NCI-H2196 (cell line): ENCODE results near the gene ZNF334.

Experiments
- DNase-seq: peaks from one replicate; lab custom pipeline; 2025; ENCODE audit not compliant: unreplicated experiment; lab: John Stamatoyannopoulos, UW

ZNF334 gene

DNA sequence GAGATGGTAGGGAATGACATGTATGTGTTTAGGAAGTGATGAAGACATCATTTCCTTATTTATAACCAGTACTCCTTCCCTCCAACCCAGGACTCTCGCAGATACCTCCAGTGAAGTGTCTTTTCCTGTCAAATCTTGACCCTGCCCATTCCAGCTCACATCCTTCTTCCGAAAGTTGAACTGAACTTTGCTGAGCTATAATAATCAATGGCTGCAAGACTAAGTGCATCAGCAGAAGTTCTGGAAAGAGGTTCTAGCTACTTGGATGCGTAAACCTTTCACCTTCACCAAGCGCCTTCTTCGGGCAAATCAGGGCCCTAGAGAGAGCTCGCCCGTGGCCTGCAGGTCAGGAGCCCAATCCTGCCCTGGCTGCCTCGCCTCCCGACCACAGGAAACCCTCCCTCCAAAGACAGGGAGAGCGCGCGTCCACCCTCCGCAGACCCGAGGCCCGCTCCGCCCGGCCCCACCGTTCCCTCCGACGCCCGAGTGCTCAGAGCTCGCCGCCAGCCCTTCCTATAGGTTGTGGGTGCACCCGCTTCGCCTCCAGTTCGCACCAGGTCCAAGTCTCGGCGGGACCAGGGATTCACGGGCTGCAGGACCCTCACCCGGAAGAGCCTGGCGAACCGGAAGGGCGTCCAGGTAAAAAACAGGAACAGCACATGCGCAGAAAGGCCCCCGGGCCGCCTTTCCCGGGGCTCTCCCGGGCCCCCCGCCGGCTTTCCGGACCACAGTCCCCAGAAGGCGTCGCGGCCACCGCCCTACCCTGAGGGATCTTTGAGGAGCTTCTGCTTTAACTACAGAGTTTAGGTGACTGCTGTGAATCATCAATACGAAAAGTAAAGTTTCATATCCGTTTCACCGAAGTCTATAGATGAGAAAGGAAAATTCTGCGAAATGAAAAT lies at the start of gene ZNF334:
Gene ZNF334, minus strand, starts transcription at position 617 of the 902 bp plus-strand sequence. CDS start 1,457 bp downstream, outside the sequence.
- DNase-seq = peak; percentile 80

DNA sequence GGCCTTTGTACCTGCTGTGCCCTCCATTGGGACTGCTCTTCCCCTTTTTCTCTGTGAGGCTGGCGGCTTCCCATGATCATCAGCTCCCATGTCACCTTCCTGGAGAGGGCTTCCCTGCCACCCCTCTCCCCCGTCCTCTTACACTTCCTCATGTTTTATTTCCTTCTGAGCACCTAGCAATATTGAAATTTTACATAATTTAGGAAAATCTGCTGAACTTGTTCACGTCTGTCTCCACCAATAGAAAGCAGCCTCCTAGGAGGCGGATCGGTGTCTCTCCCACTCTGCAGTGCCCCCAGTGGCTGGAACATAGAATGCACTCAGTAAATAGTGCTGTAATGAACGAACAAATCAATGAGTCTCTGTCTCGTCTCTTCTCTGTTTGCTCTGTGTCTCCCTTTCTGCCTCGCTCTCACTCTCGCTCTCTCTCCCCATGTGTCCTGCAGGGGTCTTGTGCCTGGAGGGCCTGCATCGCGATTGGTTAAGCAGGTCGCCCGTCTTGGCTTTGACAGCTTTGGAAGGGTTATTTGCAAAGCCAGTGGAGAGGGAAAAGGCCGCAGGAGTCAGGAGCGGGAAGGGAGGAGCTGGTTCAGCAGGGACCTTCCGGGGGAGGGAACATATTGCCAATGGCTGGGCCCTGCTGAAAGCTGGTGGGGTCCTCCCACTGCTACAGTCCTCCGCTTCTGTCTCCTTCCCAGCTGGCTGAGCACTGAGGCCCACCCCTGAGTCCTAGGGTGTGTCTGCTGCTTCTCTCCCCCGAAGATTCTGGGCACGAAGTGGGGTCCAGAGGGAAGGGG lies 49.2 kb upstream of the ZNF334 start:
- peak; percentile 40 for DNase-seq

DNA sequence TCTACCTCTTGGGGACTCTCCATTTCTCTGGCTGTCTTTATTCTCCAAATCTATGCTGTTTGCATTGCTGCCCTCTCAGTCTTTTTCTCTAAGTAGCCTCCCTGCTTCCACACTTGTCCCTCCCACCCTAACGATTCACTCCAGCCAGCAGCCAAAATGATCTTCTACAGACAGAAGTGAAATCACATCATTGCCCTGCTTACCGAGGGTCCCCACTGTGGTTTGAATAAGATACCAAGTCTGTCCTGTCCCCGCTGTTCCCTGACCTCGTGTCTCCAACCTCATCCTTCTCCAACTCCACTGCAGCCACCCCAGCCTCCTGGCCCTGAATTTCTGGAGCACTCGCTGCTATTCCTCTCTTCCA lies 48.6 kb upstream of the ZNF334 start:
- no peak for DNase-seq

DNA sequence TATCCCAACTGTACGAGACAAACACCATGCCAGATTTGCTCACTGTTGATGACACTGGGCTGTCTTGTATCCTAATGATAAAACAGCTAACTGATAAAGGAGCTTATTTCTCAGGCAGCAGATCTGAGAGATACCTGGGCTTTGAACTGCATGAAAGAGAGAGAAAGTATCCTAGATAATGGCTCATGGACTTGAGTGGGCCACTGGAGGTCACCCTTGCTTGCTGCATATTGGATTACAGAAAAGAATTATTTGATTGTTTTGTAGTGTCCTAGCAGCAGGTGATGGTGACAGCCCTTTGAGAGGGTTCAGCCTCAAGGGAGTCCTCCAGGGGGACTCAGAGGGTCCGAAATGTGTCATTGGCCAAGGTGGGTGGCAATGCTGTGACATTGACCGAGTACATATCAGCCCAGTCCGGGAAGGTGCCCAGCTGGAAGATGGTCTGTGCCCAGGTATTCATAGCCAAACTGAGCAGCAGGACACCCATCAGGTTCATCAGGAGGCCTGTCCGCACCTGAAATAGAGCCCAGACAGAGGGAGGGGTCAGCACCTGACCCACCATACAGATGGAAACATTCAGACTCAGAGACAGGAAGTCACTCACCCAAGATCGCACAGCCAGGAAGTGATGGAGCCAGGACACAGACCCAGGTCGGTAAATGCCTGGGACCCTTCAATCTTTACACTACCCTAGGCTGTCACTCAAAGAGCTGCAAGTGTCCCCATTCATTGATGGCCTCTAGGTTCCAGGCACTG lies 46.5 kb upstream of the ZNF334 start:
- peak; percentile 42 for DNase-seq

DNA sequence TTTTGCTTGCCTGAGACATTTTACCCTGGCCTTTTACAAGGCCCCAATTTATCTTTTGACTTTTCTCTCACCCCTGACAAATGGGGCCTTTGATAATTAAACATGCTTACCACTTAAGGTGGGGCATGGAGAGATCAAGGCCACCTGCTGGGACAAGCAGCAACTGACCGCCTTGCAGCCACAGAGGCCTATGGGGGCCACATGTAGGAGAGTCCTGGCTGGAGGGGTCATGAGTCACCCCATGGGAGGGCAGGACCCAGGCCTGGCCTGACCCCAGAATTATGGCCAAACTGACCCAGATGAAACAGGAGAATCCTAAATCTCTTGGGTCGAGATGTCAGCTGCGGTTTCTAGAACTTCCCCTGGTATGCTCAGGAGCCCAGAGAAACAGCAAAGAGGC lies 45.6 kb upstream of the ZNF334 start:
- no peak for DNase-seq

DNA sequence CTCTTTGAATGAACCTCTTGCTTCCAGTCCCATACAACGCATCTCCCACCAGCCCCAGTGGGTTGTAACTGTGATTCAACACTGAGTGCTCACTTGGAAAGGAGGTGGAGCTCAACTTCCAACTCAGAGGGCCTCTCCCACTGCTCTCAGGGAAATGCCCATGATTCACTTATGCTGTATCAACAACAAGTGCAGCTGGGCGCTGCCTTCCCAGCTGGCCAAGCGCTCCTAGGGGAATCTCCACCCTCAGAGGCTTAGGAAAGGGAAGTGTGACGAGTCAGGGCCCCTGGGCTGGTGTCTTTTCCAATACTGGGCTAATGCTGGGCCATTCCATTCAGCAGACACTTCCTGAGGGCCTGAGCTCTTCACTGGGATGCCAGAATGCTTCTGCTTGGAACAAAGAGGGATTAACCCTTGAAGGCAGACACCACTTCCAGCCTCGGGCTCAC lies 45.2 kb upstream of the ZNF334 start:
- no peak for DNase-seq

DNA sequence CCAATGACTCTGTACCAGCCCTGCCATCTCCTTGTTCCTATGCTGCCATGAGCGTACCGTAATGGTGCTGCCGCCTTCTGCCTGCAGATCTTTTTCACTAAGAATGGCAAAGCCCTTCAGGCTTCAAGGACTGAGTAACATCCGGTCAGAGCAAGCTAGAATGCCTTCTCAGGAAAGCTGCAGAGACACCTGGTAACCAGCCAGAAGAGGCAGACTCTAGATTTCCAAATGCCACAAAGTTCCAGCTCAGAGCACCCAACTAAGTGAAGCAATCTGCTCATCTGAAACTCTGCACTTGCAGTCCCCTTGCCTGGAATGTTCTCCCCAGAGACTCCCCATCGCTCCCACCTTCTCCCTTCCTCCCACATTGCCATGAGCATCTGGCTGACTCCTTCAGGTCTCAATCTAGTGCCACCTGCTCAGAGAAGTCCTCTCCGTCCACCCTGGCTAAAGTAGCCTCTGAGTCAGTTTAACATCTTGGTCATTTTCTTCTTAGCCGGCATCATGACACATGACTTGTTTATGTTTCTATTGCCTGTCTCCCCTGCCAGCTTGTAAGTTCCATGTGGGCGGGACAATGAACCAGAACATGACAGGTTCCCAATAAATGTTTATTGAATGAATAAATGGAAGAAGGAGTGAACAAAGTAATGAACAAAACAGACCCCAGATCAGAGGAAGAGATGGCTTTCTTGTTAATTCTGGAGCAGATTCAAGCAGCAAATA lies 44.0 kb upstream of the ZNF334 start:
- no peak for DNase-seq

DNA sequence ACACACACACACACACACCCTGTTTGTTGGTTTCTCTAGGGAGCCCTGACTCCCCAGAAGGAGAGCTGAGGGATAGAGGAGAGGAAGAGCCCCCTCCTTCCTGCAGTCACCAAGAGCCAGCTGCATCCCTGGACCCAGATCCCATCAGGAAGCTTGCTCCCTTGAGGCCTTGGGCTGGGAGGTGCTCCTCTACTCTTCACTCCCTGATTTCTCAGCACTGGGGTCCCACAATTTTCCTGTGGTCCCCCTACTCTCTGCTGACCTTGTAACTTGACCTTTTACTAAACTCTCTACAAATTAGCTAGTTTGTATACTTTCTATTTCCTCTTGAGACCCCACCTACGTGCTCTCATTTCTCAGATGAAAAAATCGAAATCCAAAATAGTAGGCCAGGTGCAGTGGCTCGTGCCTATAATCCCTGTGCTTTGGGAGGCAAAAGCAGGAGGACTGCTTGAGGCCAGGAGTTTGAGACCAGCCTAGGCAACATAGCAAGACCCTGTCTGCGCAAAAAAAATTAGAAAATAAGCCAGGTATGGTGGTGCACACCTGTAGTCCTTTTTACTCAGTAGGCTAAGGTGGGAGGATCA lies 42.1 kb upstream of the ZNF334 start:
- DNase-seq = no peak

DNA sequence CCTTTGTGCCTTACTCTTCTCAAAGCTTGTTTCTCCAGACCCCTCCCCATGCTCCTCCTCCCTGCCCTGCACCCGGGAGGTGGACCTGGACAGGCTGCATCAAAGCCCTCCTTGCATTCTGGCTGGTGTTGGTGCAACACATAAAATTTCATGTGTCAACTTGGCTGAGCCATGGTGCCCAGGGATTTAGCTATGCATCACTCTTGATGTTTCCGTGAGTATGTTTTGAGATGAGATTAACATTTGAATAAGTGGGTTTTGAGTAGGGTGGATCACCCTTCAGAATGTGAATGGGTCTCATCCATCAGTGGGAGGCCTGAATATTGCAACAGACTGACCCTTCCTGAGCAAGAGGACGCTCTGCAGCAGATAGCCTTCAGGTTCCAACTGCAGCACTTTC lies 41.5 kb upstream of the ZNF334 start:
- no peak for DNase-seq

DNA sequence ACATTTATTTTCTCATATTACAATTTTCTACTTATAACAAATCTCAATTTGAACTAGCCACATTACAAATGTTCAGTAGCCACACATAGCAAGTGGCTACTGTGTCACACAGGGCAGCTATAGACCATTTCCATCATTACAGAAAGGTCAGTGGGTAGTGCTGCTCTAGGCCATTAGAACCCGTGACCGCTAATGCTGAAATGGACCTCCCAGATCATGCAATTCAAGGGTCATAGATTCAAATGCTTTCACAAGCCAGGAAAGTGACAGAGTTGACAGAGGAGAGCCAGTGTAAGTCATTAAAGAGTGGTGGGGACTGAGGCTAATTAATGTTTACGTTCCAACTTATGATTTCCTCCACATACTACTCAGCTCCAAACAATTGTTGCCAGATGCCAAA lies 40.6 kb upstream of the ZNF334 start:
- DNase-seq = no peak

DNA sequence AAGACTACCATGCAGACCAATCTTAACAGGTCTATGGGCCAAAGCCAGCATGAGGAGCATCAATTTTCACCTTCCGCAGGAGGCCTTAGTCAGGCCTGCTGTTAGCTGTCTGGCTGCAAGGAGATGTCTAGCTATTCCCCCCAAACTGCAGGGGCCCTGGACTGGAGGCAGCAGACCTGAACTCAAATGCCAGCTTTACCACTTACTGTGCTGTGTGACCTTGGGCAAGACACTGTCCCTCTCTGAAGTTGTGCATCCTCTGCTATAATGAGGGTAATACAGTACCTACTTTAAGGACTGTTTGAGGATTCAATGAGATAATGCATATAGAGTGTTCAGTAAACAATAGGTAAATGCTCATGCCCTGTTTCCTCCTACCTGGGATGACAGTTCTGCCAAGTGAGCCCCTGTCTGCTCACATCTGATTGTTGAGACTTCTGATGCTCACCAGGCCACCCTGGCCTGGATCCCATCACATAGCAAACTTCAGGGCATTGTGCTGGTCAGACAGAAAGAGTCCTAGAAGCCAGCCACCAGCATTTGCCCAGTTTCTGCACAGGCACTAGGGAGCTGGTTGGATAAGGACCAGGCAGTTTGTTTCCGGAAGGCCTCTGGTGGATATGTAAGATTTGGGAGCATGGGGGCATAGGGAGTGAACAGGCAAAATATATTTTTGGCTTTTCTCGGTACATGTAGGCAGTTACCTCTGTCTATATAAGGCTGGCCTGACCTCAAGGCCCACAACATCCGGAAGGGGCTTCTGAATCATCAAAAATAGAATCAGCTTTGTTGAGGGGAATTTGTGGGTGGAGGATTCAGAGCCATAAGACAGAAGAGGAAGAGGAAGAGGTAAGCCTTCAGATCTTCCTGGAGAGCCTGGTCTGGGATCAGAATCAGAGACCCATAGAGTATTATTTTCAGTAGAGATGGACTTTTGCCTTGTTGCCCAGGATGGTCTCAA lies 39.4 kb upstream of the ZNF334 start:
- no peak for DNase-seq

DNA sequence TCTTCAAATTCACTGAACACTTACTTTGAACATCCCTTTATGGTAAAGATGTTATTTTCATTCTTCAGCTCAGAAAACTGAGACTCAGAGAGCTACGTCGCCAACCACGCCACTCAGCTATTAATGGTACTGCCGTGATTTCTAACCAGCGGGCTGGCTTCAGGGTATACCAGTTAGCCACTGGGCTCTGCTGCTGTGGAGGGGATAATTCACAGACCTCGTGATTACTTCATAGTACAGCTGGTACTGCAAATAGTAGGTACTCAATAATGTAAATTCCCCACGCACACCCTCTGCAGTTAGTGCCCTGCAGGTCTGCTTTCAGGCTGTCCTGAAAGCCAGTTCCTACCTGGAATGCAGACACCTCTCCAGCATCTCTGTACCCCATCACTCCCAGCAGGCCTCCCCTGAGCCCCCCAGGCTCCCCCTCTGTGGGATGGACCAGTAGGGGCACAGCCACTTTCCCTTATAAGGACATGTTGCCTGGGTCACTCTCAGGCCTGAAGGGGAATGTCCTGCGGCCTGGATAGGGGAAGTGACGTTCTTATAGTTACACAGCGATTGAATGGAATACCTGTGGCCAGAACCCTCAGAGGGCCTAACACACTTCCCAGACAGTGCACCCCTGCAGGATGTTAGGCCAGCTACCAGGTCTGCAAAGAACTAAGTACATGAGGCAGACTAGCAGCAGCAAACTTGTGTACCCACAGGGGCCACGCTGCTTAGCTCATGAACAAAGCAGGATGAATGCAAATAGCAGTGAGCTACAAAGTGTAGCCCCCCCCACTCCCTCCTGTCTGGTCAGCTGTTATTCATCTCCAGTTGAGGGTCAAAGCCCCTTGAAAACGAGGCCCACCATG lies 38.4 kb upstream of the ZNF334 start:
- no peak for DNase-seq

DNA sequence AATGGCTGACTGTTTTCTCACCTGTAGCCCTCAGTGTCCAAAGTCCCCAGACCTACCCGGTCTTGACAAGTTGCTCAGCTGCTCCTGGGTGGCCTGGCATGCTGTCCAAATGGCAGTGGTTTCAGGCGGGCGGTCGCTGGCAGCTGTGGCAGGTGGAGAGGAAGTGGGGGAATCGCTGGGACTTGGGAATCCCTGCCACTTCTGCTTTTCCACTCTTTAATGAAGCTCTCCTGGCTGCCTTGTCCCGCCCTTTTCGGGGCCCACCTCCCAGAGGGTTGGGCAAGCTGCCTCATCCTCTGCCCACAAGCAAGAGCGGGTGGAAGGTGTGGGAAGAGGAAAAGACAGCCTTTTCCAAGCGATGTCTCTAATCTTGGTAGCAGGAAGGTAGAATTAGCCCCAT lies 37.1 kb upstream of the ZNF334 start, which contains the start of gene OCSTAMP:
Gene OCSTAMP, minus strand, starts transcription at position 194 of the 400 bp plus-strand sequence. Its CDS starts 94 bp downstream, at position 100.
- DNase-seq = no peak

DNA sequence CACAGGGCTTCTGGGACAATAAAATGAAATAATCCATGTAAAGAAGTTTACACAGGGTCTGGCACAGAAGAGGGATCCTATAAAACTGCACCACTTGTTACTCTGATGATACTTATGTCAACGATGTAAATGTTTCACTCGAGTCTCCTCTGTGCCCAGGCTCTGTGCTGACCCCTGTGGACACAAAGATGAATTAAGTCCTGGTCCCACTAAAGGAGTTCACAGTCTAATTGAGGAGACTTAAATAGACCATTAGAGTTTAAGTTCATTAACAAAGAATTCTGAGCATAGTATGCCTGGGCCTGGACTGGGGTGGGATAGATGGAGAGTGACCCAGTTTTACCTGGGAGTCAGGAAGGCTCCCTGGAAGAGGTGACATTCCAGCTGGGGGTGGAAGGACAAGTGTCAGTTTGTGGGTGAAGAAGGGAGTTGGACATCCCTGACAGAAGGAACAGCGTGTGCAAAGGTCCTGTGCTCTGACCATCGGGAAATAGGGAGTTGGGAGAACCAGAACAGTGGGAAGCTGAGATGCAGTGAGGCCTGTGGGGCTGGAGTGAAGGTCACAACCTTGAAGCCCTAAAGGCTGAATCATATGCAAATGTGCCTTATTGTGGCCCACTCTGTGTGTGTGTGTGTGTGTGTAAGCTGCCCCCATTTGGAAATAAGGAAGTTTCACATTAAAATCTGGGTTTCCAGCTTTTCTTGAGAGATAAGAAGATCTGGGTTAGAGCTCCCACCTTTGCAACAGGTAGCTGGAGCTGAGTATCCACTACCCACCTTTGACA lies 36.0 kb upstream of the ZNF334 start:
- no peak for DNase-seq

DNA sequence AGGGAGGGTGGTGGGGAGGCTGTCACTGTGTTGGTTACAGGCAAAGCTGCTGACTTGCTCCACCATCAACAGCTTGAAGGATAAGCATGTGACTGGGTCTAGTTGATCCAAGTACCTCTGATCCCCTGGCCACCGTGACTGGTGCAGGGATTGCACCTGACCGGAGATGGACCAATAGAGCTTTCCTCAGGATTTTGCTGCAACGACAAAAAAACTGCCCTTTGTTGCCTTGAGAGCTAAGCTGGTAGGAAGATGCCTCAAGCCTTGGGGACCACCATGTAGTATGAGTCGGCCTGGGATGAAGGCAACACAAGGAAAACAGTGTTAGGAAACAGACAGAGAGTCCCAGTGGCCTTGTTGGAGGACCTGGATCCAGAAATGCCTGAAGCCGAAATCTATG lies 35.3 kb upstream of the ZNF334 start:
- no peak for DNase-seq

DNA sequence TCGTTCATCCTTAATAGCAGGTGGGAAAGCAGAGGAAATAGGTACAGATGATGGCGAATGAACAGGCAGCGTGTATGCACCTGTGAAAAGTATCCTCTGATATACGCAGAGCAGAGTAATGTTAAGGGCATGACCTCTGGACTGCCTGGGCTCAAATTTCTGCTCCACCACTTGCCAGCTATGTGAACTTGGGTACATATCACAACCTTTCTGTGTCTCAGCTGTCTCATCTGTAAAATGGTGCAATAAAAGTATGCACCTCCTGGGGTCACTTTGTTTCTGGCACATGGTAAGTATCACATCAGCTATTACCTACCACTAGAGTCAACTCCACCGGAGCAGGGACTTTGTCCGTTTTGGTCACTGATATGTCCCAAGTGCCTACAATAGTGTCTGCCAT lies 34.6 kb upstream of the ZNF334 start:
- DNase-seq = no peak

DNA sequence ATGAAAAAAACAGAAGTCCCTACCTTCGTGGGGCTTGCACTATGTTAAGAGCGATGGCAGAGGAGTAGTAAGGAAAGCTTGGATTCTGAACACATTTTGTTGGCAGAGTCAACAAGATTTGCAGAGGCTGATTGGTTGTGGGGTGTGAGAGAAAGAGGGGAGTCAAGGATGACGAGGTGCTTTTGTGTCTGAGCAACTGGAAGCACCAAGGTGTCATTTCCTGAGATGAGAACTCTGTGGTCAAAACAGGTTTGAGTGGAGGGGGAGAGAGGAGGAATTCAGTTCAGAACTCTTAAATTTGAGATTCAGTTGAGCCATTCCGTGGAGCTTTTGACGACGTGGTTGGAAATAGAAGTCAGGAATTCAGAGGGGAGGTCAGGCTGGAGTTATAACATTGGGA lies 33.6 kb upstream of the ZNF334 start:
- DNase-seq = no peak
